Testis (tissue), 2 donors: ENCODE results near the gene IKZF3.

Experiments used
- CTCF ChIP-seq, 3 experiments: fragments of 450-650 bp in 2 of 3; fragments of 200-600 bp in 1 of 3; sonication (generic) in 1 of 3; IDR thresholded peaks; one replicate each; pipeline ENCODE4 v1.5.1; 2016 to 2019; ENCODE audit warnings: antibody characterized with exemption in 3 of 3, mild to moderate bottlenecking in 2 of 3, moderate library complexity in 1 of 3
- POLR2A ChIP-seq: fragments of 450-650 bp; IDR thresholded peaks from one replicate; pipeline ENCODE4 v1.6.1; 2017; ENCODE audit warnings: antibody characterized with exemption, mild to moderate bottlenecking, moderate library complexity

- no peak for TF ChIP-seq CTCF (IDR thresholded peaks at IDR 0.05)
- no peak for TF ChIP-seq POLR2A
Observed at GRCh38 chr17:39866013-39866730, 2.1 kb upstream of the IKZF3 start.
